Subcutaneous adipose tissue (tissue), 4 donors: ENCODE data around the gene PLA1A. TPM values are rescaled to one million over a fixed set of nuclear protein-coding genes. Genes with fewer than 3 reads are reported as not detected.

ENCODE experiments used
- CTCF ChIP-seq: fragments of 450-650 bp; IDR thresholded peaks from one replicate; pipeline ENCODE4 v1.5.1; 2016; ENCODE audit warnings: low read depth, mild to moderate bottlenecking, control low read depth, antibody characterized with exemption, moderate library complexity
- total RNA-seq, 4 donors: library from RNA; depleted of rRNA; stranded (reverse); fragments of >200 nt; gene quantifications; one replicate each; pipeline ENCODE4 v1.1.0, GENCODE V29; 2016

The PLA1A gene
- total RNA-seq, 4 donors from 2014 or later, result 1.4 to 8.9 (median 2.4) TPM

- TF ChIP-seq CTCF, result no peak
These were observed 5.0 kb downstream of the PLA1A start for GRCh38 chr3:119602676-119603075.

GRCh38 chr3:119604878-119605277 lies 7.2 kb downstream of the PLA1A start:
- no peak for TF ChIP-seq CTCF

- no peak for TF ChIP-seq CTCF
These were observed 10.8 kb downstream of the PLA1A start for GRCh38 chr3:119608405-119609000.

- no peak for TF ChIP-seq CTCF
These were observed 11.6 kb downstream of the PLA1A start for GRCh38 chr3:119609301-119609700.

GRCh38 chr3:119611664-119612063 lies 14.0 kb downstream of the PLA1A start:
- TF ChIP-seq CTCF, result no peak

GRCh38 chr3:119613201-119613600 lies 15.5 kb downstream of the PLA1A start:
- TF ChIP-seq CTCF, result no peak

- TF ChIP-seq CTCF, result no peak
These were observed 16.2 kb downstream of the PLA1A start for GRCh38 chr3:119613872-119614271.
